NB4 (cell line): Measurements from ENCODE around the gene AGAP1.

ENCODE experiments used
- DNase-seq: peaks from one replicate; pipeline ENCODE4 v3.0.0; 2010; ENCODE audit warnings: low read depth
- H3K4me3 ChIP-seq: one replicate; pipeline ENCODE4 v1.5.1; 2011; ENCODE audit warnings: mild to moderate bottlenecking, low read depth, low read length, moderate library complexity
- MAX ChIP-seq: IDR thresholded peaks from 2 replicates; pipeline ENCODE4 v1.6.1; 2011; ENCODE audit warnings: low read depth, low read length
- MYC ChIP-seq: IDR thresholded peaks from 2 replicates; pipeline ENCODE4 v1.6.1; 2011; ENCODE audit warnings: low read depth, low read length
- POLR2A ChIP-seq: IDR thresholded peaks from 2 replicates; pipeline ENCODE4 v1.6.1; 2011; ENCODE audit warnings: mild to moderate bottlenecking; ENCODE audit not compliant: insufficient read length; ENCODE audit errors: extremely low read depth
- TF ChIP-seq, protein P1 (sequence below): IDR thresholded peaks from one replicate; pipeline ENCODE4 v1.5.1; 2012; ENCODE audit warnings: low read depth, low read length

The AGAP1 gene

GRCh38 chr2:235723811-235724465 lies 230.1 kb downstream of the AGAP1 start:
- TF ChIP-seq MAX: no peak
- TF ChIP-seq MYC: no peak
- no peak for TF ChIP-seq POLR2A
- TF ChIP-seq, protein P1, sequence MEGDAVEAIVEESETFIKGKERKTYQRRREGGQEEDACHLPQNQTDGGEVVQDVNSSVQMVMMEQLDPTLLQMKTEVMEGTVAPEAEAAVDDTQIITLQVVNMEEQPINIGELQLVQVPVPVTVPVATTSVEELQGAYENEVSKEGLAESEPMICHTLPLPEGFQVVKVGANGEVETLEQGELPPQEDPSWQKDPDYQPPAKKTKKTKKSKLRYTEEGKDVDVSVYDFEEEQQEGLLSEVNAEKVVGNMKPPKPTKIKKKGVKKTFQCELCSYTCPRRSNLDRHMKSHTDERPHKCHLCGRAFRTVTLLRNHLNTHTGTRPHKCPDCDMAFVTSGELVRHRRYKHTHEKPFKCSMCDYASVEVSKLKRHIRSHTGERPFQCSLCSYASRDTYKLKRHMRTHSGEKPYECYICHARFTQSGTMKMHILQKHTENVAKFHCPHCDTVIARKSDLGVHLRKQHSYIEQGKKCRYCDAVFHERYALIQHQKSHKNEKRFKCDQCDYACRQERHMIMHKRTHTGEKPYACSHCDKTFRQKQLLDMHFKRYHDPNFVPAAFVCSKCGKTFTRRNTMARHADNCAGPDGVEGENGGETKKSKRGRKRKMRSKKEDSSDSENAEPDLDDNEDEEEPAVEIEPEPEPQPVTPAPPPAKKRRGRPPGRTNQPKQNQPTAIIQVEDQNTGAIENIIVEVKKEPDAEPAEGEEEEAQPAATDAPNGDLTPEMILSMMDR: no peak
- DNase-seq: no peak
- H3K4me3 ChIP-seq: no peak overlapping the region

GRCh38 chr2:235725016-235725489 lies 231.2 kb downstream of the AGAP1 start:
- no peak overlapping the region for H3K4me3 ChIP-seq
- TF ChIP-seq, protein P1: no peak
- TF ChIP-seq MYC (no peak), MAX (no peak), POLR2A (no peak)
- no peak for DNase-seq

DNA sequence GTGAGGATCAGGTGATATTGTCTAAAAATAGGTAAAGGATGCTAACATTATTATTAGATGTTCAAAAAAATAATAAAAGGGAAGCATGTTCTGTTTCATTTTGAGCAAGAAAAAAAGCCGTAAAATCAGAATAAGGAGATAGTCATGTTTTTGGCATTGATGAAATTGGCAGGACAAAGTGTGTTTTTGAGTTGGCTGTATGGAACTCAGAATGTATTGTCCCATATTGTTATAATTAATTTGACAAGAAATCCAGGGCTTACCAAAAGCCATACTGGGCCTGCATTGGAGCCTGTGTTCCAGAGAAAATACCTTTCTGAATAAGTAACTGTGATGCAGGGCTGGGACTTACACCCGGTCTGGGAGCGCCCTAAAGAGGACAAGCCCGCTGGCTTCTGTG lies 232.0 kb downstream of the AGAP1 start:
- DNase-seq: no peak
- no peak overlapping the region for H3K4me3 ChIP-seq
- TF ChIP-seq POLR2A (no peak), MYC (no peak), MAX (no peak)
- TF ChIP-seq, protein P1: no peak

- H3K4me3 ChIP-seq: no peak overlapping the region
- TF ChIP-seq MYC (no peak), MAX (no peak), POLR2A (no peak)
- TF ChIP-seq, protein P1: no peak
- no peak for DNase-seq
Observed at GRCh38 chr2:235726554-235726953, 232.7 kb downstream of the AGAP1 start.

DNA sequence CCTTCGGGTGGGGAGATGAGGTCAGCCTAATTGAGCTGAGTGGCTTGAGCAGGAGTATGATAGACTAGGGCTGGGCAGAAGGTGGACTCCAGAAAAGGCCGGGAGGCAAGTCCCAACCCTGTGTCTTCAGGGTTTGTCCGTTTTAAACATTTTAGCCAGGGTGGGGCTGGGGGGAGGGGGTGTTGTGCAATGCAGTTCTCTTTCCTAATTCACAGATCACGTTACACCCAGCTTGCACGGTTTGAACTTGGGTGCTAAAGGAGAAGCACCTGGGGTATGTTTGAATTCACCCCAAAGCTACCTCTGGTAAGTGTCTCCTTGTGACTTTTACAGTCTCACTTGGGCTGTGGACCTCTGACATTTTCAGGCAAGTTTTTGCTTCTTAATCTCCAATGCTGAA lies 233.3 kb downstream of the AGAP1 start:
- peak; percentile 46 for DNase-seq
- no peak overlapping the region for H3K4me3 ChIP-seq
- TF ChIP-seq, protein P1: no peak
- TF ChIP-seq MAX (no peak), MYC (no peak), POLR2A (no peak)
